NOMO-1 treated with dmso at 0.1 percent for 144 hours (cell line): ENCODE data around the gene SLC9A2.

Experiments
- DNase-seq: peaks from one replicate; lab custom pipeline; 2025; ENCODE audit not compliant: unreplicated experiment; lab: John Stamatoyannopoulos, UW

SLC9A2 gene

GRCh38 chr2:102724553-102724952, 105.2 kb downstream of the SLC9A2 start:
- no peak for DNase-seq

GRCh38 chr2:102726128-102727087, 107.1 kb downstream of the SLC9A2 start:
- no peak for DNase-seq

- no peak for DNase-seq
These were observed 116.2 kb downstream of the SLC9A2 start for GRCh38 chr2:102735416-102736109.

- no peak for DNase-seq
These were observed 116.7 kb downstream of the SLC9A2 start for GRCh38 chr2:102736110-102736409.

GRCh38 chr2:102736410-102737409, 117.4 kb downstream of the SLC9A2 start:
- DNase-seq = peak; percentile 44

- no peak for DNase-seq
These were observed 118.1 kb downstream of the SLC9A2 start for GRCh38 chr2:102737431-102737830.

GRCh38 chr2:102743259-102743658, 123.9 kb downstream of the SLC9A2 start:
- DNase-seq = no peak

- DNase-seq = no peak
These were observed 128.8 kb downstream of the SLC9A2 start for GRCh38 chr2:102748107-102748506.

GRCh38 chr2:102749938-102750337, 130.6 kb downstream of the SLC9A2 start:
- DNase-seq = no peak

GRCh38 chr2:102753563-102754159, 134.3 kb downstream of the SLC9A2 start:
- no peak for DNase-seq

GRCh38 chr2:102754456-102755145, 135.2 kb downstream of the SLC9A2 start:
- no peak for DNase-seq

- no peak for DNase-seq
These were observed 135.9 kb downstream of the SLC9A2 start for GRCh38 chr2:102755284-102755683.

GRCh38 chr2:102758439-102758838, 139.1 kb downstream of the SLC9A2 start:
- DNase-seq = no peak
